Muscle of arm (tissue), 12 donors: ENCODE results near the gene RPL36. TPM values are rescaled to one million over a fixed set of nuclear protein-coding genes. Genes with fewer than 3 reads are reported as not detected.
"Not testable (repeated sequence)": the region's sequence is repeated elsewhere in the genome, so short reads cannot be mapped to it uniquely, and the experiment has no call there.

ENCODE experiments used
- DNase-seq: peaks from one replicate; pipeline ENCODE4 v3.0.0-alpha.2; 2013
- polyA plus RNA-seq, 12 donors: library from polyadenylated mRNA; unstranded; fragments of 120-200 nt; gene quantifications; one replicate each; pipeline ENCODE4 v1.2.1, GENCODE V29; 2013; ENCODE audit not compliant: insufficient read length in 12 of 12

Gene RPL36
- polyA plus RNA-seq, 12 donors, result 913 to 2,217 (median 1,062) TPM

DNA sequence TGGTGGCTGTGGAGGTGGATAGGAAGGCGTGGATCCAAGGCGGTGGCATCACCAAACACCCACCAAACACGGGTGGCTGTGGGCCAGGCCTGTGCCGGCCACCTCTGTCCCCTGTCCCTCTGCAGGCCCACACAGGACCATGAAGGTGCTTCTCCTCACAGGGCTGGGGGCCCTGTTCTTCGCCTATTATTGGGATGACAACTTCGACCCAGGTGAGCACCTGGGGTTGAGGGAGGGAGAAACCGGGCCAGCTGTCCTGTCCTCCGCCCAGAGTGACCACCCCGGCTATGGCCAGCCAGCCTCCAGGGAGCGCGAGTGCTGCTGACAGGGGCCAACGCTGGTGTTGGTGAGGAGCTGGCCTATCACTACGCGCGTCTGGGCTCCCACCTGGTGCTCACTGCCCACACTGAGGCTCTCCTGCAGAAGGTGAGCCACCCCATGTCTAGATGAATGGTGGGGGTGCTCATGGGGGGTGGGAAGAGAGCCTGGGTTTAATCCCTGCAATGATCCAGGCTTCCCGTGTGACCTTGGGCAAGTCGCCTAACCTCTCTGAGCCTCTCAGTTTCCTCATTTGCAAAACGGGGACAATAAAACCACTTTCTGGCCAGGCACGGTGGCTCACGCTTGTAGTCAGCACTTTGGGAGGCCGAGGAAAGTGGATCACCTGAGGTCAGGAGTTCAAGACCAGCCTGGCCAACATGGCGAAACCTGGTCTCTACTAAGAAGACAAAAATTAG is 5.2 kb upstream of the RPL36 start:
- DNase-seq, result no peak

GRCh38 chr19:5686326-5686646 is 3.8 kb upstream of the RPL36 start:
- DNase-seq, result no peak

DNA sequence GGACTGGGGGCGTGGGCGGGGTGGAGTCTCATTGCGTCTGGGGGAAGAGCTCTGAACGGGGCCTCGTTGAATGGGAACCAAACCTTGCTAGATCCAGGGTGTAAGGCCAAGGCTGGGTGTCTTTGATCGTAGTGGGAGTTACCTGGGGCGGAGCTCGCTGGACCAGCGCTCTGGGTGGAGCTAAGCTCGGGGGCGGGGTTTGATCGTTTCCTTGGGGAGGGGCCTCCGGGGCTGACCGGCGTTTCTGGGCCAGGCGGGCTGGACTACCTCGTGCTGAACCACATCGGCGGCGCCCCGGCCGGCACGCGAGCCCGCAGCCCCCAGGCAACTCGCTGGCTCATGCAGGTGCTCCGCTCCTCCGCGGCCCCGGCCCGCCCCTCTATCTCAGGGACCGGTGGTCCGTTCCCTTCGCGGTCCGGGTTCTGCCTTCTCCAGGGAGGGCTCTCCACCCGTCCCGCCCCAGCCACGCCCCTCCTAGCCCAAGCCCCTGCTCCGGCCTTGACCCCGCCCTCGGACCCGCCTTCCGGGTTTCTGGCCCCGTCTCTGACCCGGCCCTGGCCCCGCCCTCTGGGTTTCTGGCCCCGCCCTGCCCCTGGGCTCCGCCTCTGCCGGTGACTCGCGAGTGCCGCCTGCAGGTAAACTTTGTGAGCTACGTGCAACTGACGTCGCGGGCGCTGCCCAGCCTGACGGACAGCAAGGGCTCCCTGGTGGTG is 3.3 kb upstream of the RPL36 start:
- DNase-seq, result peak; percentile 93

- DNase-seq, result no peak
Observed at GRCh38 chr19:5687360-5688198, 2.5 kb upstream of the RPL36 start.

GRCh38 chr19:5688262-5688881 is 1.7 kb upstream of the RPL36 start:
- DNase-seq, result not testable (repeated sequence)

DNA sequence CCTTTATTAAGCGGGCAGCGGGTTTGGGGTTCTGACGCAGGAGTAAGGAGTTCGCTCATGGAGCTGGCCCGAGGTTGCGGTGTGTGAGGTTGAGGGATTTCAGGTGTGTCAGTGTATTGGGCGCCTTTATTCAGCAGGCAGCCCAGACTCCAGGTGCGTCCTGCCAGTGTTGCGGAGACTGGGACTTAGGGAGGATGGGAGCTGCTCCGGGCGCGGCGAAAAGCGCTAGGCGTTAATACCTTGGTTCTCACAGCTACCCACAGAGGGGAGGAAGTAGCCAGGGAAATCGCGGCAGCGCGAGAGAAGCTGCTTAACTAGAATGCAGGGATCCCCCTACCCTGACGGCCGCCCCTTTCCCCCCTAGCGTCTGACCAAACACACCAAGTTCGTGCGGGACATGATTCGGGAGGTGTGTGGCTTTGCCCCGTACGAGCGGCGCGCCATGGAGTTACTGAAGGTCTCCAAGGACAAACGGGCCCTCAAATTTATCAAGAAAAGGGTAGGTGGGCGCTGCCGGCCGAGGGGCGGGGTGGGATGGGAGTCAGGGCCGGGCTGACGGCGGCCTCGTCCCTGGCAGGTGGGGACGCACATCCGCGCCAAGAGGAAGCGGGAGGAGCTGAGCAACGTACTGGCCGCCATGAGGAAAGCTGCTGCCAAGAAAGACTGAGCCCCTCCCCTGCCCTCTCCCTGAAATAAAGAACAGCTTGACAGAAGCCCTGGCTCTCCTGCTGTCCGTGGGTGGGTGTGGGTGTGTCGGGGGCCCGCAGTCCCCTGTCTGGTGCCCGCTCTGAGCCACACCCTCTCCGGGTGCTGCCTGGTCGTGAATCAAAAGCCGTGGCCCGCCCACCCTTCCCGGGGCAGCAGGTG is 1.1 kb downstream of the RPL36 start:
- peak; percentile 66 for DNase-seq

DNA sequence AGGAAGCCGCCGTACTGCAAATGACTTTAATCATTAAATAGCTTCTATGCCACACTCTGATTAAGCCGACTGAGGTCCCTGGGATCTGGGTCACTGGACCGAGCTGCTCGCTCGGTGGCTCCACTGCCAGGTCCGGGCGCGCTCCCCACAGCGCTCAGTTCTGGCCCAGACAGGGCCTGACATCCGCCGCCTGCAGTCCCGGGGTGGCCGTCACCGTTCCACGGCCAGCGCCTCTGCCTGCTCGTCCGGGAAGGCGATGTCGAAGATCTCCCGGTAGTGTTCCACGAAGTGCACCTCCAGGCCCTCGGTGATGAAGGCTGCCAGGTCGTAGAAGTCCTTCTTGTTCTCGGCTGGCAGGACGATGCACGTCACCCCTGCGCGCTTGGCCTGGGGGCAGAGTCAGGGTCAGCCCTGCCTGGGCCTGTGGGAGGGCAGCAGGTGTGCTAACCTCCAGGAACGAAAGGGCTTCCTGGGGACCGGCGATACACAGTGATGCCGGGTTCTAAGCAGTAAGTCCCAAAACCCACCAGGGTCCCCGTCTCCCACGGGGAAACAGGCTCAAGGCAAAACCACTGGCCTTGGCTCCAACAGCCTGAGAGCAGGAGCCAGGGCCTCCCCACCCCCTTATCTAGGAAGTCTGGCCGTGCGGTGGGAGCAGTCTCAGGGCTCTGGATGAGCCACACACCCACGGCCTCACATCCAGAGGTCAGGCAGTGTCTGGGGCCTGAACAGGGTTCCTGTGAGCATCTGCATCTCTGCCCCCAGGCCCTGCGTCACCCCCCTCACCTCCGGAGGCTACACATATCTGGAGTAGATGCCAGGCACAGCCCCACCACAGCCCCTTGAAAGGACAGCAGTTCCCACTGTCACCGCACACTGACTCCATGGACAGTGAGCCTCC is 2.0 kb downstream of the RPL36 start:
- no peak for DNase-seq

GRCh38 chr19:5692723-5693194 is 2.7 kb downstream of the RPL36 start:
- no peak for DNase-seq

GRCh38 chr19:5693195-5694166 is 3.4 kb downstream of the RPL36 start:
- no peak for DNase-seq

- no peak for DNase-seq
Observed at GRCh38 chr19:5694167-5694955, 4.3 kb downstream of the RPL36 start.

GRCh38 chr19:5694956-5695648 is 5.0 kb downstream of the RPL36 start:
- DNase-seq, result no peak

DNA sequence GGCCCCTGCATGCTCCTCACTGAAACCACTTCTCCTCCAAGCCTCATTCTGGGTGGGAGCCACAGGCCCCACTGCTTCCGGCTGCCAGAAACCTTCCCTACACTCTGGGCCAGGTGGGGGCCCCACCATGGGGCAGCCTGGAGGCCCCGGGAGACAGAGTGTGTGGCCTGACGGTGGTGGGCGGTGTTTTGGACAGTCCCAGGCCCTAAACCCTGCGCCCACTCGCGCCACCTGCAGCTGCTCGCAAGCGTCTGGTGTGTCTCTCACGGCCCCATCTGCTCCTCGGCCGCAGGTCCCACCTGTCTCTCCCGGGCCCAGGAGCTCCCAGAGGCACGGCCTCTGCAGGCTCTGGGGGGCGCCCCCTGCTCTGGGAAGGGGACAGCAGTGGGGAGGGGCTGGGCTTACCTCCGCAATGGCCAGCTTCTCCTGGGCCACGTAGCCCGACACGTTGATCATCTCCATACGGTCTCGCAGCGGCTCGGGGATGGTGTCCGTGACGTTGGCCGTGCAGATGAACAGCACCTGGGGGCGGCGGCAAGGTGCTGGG is 5.6 kb downstream of the RPL36 start:
- no peak for DNase-seq

GRCh38 chr19:5696196-5697021 is 6.3 kb downstream of the RPL36 start:
- no peak for DNase-seq

GRCh38 chr19:5697022-5697889 is 7.2 kb downstream of the RPL36 start:
- DNase-seq, result no peak
